HG02759 (cell line): Measurements from ENCODE around the gene TMEM198.

Source experiments
- ATAC-seq: cut with Tn5 transposase; IDR thresholded peaks from one replicate; pipeline ENCODE4 v1.9.1; 2021; ENCODE audit warnings: mild to moderate bottlenecking, moderate library complexity; ENCODE audit not compliant: unreplicated experiment

The TMEM198 gene

GRCh38 chr2:219543596-219544358, at the start of gene TMEM198, which contains the start of gene CHPF:
TMEM198 (plus strand) TSS chr2:219544028; CDS start chr2:219544728, 700 bp downstream.
CHPF (minus strand) TSS chr2:219543809; CDS start chr2:219543538, 271 bp downstream.
- ATAC-seq, result peak; percentile 78

DNA sequence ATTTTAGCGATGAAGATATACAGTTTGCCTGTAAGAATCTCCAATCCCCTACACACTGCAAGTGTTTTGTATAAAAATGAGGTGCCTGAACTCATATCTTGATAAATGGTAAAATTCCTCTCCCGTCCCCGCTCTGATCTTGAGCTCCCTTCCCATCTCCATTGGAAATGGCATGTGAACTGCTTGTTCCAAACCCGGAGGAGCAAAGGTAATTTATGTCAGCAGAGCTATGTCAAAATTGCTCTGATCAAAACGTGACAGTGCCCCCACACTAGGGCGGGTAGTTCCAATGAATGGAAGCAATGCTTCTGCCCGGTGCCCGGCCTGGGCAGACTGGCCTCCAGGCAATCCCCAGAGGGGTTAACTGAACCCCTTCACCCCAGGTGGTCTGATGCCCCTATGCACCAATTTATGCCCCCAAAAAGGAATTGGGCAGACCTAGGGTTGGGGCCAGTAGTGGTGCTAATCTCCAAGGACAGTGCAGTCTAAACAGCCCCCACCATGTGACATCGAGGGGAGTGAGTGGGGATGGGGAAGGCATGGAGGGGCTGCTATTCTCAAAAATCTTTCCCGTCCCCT, 48.8 kb upstream of the TMEM198 start:
- no peak for ATAC-seq

DNA sequence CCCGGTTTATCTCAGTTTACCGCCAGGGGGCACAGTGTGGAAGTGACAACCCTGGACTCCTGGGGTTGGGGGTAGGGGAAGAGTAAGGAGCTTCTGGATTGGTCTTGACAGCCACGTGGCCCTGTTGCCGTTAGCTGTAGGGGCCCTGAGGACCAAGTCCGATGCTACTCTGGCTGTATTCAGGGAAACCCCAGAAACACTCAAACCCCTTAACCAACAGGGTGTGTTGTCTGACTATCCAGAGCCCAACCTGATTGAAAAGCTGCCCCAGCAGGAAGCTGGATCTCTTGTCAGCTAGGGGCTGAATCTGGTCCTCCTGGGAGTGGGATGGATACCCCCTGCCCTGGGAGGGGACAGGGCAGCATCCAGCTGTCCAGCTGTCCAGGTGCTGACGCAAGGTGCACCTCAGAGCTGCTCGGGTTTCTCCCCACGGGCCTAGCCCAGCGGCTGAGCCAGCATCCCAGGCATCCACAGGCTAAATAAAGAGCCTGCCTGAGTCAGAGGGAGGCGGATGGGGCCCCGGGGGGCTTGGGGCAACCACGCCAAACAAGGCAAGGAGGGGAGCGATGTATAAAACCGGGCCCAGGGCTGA, 48.2 kb upstream of the TMEM198 start:
- no peak for ATAC-seq

DNA sequence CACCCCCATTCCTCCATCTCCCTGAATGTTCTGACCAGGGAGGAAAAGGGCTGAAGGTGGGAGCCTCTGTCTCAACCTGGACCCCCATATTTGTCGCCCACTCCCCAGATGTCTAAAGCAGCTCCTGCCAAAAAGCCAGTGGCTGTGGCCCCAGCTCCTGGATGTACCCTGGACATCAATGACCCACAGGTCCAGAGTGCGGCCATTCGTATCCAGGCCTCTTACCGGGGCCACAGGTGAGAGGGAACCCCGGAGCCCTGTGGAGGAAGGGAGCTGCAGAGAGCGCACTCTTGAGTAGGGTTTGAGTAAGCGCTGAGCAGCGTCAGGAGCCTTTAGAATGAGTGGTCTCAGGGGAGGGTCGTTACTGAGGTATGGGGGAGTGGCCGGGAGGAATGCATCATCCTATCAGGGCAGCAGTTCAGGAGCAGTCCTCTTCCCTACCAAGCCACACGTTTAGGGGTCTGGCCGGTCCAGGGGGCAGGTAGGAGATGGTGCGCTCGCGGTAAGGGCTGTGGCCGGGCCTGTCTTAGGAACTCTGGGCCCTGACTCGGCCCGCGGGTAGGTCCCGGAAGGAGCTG, 47.5 kb upstream of the TMEM198 start:
- no peak for ATAC-seq

DNA sequence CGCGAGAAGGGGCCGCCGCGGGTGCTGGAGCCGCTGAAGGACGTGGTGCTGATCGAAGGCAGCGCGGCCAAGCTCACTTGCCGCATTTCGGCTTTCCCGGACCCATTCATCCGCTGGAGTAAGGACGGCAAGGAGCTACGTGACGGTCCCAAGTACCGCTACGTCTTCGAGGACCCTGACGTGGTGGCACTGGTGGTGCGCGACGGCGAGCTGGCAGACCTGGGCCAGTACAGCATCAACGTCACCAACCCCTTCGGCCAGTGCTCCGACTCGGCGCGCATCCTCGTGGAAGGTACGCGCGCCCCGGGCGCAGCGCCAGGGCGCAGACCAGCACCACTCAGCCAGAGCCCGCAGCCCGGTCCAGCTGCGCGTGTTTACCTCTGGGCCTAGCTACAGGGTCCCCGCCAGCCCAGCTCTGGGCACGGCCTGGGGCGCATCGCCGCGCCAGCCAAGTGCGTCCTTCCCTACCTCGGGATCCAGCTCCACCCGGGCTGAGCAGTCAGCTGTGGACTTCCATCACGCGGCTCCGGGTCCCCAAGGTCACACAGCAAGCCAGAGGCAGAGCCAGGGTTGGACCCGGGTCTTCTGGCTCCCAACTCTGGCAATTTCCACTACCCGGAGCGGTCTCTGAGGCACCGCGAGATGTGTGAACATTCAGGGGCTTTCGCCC, 46.9 kb upstream of the TMEM198 start:
- no peak for ATAC-seq

DNA sequence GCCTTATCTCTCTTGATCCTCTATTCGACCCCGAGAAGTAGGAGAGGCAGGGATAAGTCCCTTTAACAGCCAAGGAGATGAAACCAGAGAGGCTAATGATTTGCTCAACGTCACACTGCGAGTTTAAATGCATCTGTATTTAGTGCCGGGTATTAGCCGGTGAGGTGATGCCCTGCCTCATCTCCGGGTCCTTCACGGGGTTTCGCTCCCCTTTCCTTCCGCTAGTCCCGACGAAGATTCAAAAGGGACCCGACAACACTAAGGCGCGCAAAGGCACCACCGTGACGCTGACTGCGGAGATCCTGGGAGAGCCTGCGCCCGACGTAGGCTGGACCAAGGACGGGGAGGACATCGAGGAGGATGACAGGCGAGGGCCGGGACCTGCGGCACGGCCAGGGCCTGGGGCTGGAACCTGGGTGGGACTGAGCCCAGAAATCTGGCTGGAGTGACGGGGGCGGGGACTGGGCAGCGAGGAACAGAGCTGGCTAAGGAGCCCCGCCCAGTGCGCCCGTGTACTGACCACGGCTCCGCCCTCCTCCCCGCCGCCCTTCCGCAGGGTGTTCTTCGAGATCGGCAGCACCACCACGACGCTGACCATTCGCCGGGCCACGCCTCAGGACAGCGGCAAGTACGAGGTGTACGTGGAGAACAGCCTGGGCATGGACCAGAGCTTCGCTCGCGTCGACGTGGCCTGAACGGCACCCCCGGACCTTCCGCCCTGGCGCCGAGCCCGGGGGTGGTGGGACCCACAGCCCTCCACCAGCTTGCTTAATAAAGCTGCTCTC, 46.1 kb upstream of the TMEM198 start:
- peak; percentile 12 for ATAC-seq

GRCh38 chr2:219498280-219499057, 45.4 kb upstream of the TMEM198 start, which contains the start of gene GMPPA:
GMPPA (plus strand) TSS chr2:219498891; CDS start chr2:219499976, 1,085 bp downstream.
- ATAC-seq, result peak; percentile 94

DNA sequence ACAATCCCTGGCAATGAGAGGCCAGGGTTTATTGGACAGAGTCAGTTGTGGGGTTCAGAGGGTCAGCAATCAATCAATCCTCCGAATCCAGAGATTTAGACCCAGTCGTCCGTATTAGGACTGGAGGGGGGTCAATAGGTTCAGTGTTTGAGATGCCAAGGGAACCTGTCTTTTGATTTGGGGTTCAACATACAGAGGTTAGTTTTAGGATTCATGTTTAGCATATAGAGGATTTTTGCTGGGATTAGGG, 44.8 kb upstream of the TMEM198 start:
- ATAC-seq, result no peak

DNA sequence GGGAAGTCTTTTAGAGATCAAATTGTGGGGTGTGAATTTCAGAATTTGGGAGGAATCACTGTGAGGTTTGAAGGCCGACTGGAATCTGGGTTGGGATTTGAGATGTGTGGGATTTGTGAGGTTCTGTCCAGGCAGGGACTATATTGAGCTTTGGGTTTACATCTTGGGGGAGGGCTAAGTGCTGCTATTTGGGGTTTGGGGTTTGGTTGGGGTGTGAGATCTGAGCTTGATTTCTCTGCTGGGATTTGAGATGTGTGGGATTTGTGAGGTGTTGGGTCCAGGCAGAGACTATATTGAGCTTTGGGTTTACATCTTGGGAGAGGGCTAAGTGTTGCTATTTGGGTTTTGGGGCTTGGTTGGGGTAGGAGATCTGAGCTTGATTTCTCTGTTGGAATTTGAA, 44.3 kb upstream of the TMEM198 start:
- ATAC-seq, result no peak

- no peak for ATAC-seq
These were observed 43.7 kb upstream of the TMEM198 start for GRCh38 chr2:219500135-219500534.

GRCh38 chr2:219501849-219502248, 42.0 kb upstream of the TMEM198 start:
- ATAC-seq, result no peak

DNA sequence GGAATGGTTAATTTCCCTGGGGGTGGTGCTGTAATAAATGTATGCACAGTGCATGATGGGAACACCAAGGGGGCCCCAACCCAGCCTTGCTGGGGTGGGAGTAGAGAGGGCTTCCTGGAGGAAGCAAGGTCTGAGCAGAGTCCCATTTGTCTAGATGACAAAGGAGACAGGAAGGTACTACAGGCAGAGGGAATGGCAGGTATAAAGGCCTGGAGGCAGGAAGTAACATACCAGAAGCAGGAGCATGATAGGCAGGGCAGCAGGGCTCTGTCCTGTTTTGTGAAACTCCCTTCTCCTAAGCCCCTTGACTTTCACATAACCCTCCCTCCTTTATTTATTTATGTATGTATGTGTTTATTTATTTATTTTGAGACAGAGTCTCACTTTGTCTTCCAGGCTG, 41.2 kb upstream of the TMEM198 start:
- ATAC-seq, result no peak

GRCh38 chr2:219505585-219505984, 38.2 kb upstream of the TMEM198 start:
- ATAC-seq, result no peak

DNA sequence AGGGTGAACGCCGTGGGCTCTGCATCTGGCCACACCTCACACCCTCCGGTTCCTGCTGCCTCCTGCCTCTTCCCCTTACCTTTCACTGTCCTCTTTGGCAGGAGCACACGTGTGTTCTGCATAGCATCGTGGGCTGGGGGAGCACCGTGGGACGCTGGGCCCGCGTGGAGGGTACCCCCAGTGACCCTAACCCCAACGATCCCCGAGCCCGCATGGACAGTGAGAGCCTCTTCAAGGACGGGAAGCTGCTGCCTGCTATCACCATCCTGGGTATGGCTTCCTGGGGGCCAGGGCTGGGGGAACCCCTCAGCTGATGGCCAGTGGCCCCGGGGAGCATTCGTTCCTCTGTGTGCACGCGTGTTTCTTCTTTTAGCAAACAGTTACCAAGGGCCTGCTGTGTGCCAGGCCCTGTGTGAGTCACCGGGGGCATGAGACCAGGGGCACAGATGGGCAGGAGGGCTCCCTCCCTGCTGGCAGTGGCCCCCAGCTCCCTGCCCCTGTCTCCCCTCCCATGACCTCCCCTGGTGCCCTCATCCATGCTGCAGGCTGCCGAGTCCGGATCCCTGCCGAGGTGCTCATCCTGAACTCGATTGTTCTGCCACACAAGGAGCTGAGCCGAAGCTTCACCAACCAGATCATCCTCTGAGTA, 37.6 kb upstream of the TMEM198 start:
- no peak for ATAC-seq

- no peak for ATAC-seq
These were observed 36.9 kb upstream of the TMEM198 start for GRCh38 chr2:219506802-219507526.

DNA sequence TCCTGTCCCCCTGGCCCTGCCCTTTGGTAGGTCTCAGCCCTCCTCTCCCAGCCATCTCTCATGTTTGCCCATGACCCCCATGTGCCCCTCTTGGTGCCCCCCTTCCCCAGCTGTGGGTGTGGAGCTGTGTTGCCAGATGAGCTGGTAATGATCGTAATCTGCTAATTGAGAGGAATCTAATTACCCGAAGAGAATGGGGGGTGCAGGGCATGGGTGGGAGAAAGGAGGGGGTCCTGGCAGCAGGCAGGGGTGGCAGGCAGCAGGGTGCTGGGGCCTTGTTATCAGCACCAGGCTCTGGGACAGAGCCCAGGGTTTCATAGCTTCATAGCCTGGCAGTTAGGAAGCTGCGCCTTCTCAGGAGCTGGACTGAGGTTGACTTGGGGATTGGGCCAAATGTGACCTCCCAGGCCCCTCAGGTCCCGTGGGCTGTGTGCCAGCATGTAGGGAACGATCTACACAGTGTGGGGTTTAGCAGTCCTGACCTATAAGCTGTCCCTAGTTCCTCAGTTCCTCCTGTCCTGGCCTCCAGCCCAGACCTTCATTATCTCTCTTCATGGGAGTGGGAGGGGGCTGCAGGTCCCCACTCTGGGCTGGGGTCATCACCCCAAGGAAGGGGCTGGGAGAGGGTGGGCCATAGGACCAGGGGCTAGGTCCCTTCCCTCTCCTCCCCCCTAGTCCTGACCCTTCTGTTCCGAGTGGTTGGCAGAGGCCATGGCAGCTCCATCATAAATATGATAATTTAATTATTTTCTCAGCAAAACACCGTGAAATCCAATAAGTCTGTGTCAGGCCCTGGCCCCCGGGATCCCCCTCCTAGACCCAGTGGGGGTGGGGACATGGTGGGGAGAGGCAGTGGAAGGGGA, 36.0 kb upstream of the TMEM198 start:
- no peak for ATAC-seq

DNA sequence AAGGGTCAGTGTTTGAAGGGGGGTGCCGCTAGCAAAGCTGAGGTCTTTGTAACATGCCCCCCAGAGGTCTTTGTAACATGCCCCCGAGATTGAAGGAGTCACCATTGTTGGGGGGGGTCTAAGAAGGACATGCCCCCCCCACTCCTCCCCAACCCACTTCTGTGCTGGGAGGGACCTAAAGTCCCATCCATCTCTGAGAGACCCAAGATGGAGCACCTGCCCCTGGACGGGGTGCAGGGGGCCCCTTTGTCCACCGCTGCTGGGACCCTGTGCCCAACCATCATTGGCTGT, 35.4 kb upstream of the TMEM198 start:
- ATAC-seq, result no peak
